B cell (primary cell): Measurements from ENCODE around the gene FAF1. TPM values are rescaled to one million over a fixed set of nuclear protein-coding genes. Genes with fewer than 3 reads are reported as not detected.

Source experiments
- ATAC-seq: fragments of 200-7000 bp; cut with Tn5 transposase; one replicate; pipeline ENCODE4 v1.10.0; 2021; ENCODE audit warnings: low read depth, mild to moderate bottlenecking, moderate number of reproducible peaks, moderate library complexity
- CTCF ChIA-PET: fragments of 350-600 bp; sonication (Branson Sonifier 250); formaldehyde crosslinking; loops from one replicate; lab custom pipeline; 2021; ENCODE audit warnings: antibody characterized with exemption, inconsistent platforms; lab: Charles Lee
- POLR2A ChIA-PET: fragments of 350-600 bp; sonication (Branson Sonifier 250); formaldehyde crosslinking; loops from one replicate; lab custom pipeline; 2021; ENCODE audit warnings: antibody characterized with exemption; lab: Charles Lee
- DNase-seq: peaks from one replicate; pipeline ENCODE4 v3.0.0; 2013
- H2AFZ ChIP-seq: 2 replicates; pipeline ENCODE4 v1.6.1; 2012; ENCODE audit warnings: mild to moderate bottlenecking, low read depth, low read length; ENCODE audit not compliant: insufficient read depth, poor library complexity, severe bottlenecking
- H3K27ac ChIP-seq, 2 donors: 1 replicate in 1 of 2; 2 replicates in 1 of 2; pipeline ENCODE4 v1.5.1; 2012 to 2013; ENCODE audit warnings: low read length in 2 of 2, mild to moderate bottlenecking in 2 of 2, moderate library complexity in 1 of 2
- H3K27me3 ChIP-seq, 4 experiments: fragments of 200-600 bp in 1 of 4; sonication (generic) in 1 of 4; replicated peaks in 1 of 4; 1 replicate in 2 of 4; 2 replicates in 2 of 4; pipeline versions ENCODE4 v1.6.1 to v1.7.0; 2013 to 2016; ENCODE audit warnings: low read length in 3 of 4, mild to moderate bottlenecking in 2 of 4, mixed read lengths in 1 of 4, moderate library complexity in 1 of 4; ENCODE audit not compliant: insufficient read depth in 4 of 4, control insufficient read depth in 3 of 4; ENCODE audit errors: control extremely low read depth in 1 of 4
- H3K36me3 ChIP-seq, 2 experiments: replicated peaks in 1 of 2; 1 replicate in 1 of 2; 2 replicates in 1 of 2; pipeline versions ENCODE4 v1.6.1 to v1.7.1; 2013; ENCODE audit warnings: low read length in 1 of 2; ENCODE audit not compliant: insufficient read depth in 2 of 2, control insufficient read depth in 1 of 2; ENCODE audit errors: control extremely low read depth in 1 of 2, extremely low read depth in 1 of 2
- H3K4me1 ChIP-seq, 2 donors: fragments of 200-600 bp in 1 of 2; sonication (generic) in 1 of 2; 1 replicate in 1 of 2; 2 replicates in 1 of 2; pipeline versions ENCODE4 v1.5.1 to v1.6.1; 2013 to 2017; ENCODE audit warnings: low read length in 2 of 2; ENCODE audit not compliant: control insufficient read depth in 2 of 2, insufficient read depth in 2 of 2
- H3K4me2 ChIP-seq: replicated peaks from 2 replicates; pipeline ENCODE3; 2012; ENCODE audit warnings: mild to moderate bottlenecking, low read depth, low read length; ENCODE audit not compliant: poor library complexity, severe bottlenecking
- H3K4me3 ChIP-seq, 5 experiments: fragments of 200-600 bp in 1 of 5; sonication (generic) in 1 of 5; 1 replicate in 3 of 5; 2 replicates in 2 of 5; pipeline versions ENCODE4 v1.5.1 to v1.7.0; 2011 to 2016; ENCODE audit warnings: low read length in 4 of 5, mild to moderate bottlenecking in 4 of 5, low read depth in 2 of 5, control low read depth in 1 of 5, moderate library complexity in 1 of 5; ENCODE audit not compliant: insufficient read depth in 1 of 5; ENCODE audit errors: control extremely low read depth in 1 of 5, extremely low read depth in 1 of 5
- H3K79me2 ChIP-seq: fragments of 200-600 bp; sonication (generic); one replicate; pipeline ENCODE4 v1.6.0; 2016; ENCODE audit warnings: low read length; ENCODE audit not compliant: control insufficient read depth, insufficient read depth
- H3K9ac ChIP-seq: fragments of 200-600 bp; sonication (generic); 2 replicates; pipeline ENCODE4 v1.6.1; 2017; ENCODE audit warnings: mild to moderate bottlenecking, low read length, moderate library complexity
- H3K9me3 ChIP-seq, 3 donors: one replicate each; pipeline versions ENCODE4 v1.6.1 to v1.7.1; 2013; ENCODE audit warnings: low read length in 2 of 3; ENCODE audit not compliant: control insufficient read depth in 2 of 3, insufficient read depth in 1 of 3; ENCODE audit errors: control extremely low read depth in 1 of 3
- H4K20me1 ChIP-seq: 2 replicates; pipeline ENCODE4 v1.6.0; 2012; ENCODE audit warnings: mild to moderate bottlenecking, low read length; ENCODE audit not compliant: insufficient read depth, control insufficient read depth, poor library complexity, severe bottlenecking
- H3K27ac Mint-ChIP-seq: one replicate; pipeline ENCODE4 v1.8.0; 2021; ENCODE audit warnings: mixed read lengths
- H3K27me3 Mint-ChIP-seq: one replicate; pipeline ENCODE4 v1.8.0; 2021; ENCODE audit warnings: mixed read lengths
- H3K4me1 Mint-ChIP-seq: one replicate; pipeline ENCODE4 v1.8.0; 2021; ENCODE audit warnings: mixed read lengths
- H3K4me3 Mint-ChIP-seq: one replicate; pipeline ENCODE4 v1.8.0; 2021; ENCODE audit warnings: mixed read lengths
- H3K9me3 Mint-ChIP-seq: one replicate; pipeline ENCODE4 v1.8.0; 2022; ENCODE audit warnings: mixed read lengths; ENCODE audit not compliant: insufficient read depth
- CTCF ChIP-seq: fragments of 200-600 bp; IDR thresholded peaks from one replicate; pipeline ENCODE4 v1.8.0; 2022; ENCODE audit warnings: antibody characterized with exemption, mild to moderate bottlenecking
- EZH2 ChIP-seq: IDR thresholded peaks from 2 replicates; pipeline ENCODE4 v1.6.1; 2012; ENCODE audit warnings: borderline replicate concordance, low read depth, mild to moderate bottlenecking, moderate library complexity, low read length; ENCODE audit not compliant: insufficient read depth, poor library complexity, severe bottlenecking
- WGBS: methylation state at CpG from one replicate; pipeline ENCODE4 v1.1.5; 2013; ENCODE audit warnings: missing lambda C conversion rate; ENCODE audit not compliant: insufficient coverage; 5-methylcytosine and 5-hydroxymethylcytosine counted together
- intact Hi-C: fragments of 100-400 bp; cut with micrococcal nuclease; formaldehyde crosslinking; loops from one replicate; pipeline ENCODE4 v1.10.0; 2022
- polyA plus RNA-seq: library from polyadenylated mRNA; depleted of rRNA; stranded (reverse); fragments of >200 nt; gene quantifications from 2 replicates; pipeline ENCODE4 v1.2.3, GENCODE V29; 2012
- total RNA-seq, 2 donors: library from RNA; stranded (reverse); fragments of 120-200 nt in 1 of 2; gene quantifications; 1 replicate in 1 of 2; 2 replicates in 1 of 2; pipeline versions ENCODE4 v1.2.3 to v1.2.4, GENCODE V29; 2013 to 2022

The FAF1 gene
- total and polyA plus RNA-seq, 2 donors (not counting 1 experiment from before 2014, with no cell fraction given), result 10.1 to 58.4 TPM

- H3K9me3 Mint-ChIP-seq, result no peaks in the 10 kb centered on the region
- H3K4me3 Mint-ChIP-seq, result peak overlapping the region; percentile 97
- H3K4me1 ChIP-seq, result peaks cover 23 to 26% of the 10 kb centered on the region in 2 donors
- peak overlapping the region; percentile 83 for H3K4me2 ChIP-seq
- intact Hi-C loops, result loop anchor here (1.0 to 10.0 kb wide), 7 partner anchors 8 to 1398 kb away; partner anchors contain the start of genes CC2D1B, EPS15, FAF1 and RNF11
- no peaks in the 10 kb centered on the region for H3K79me2 ChIP-seq
- H3K4me1 Mint-ChIP-seq, result peaks cover 24% of the 10 kb centered on the region
- peak; percentile 19 for ATAC-seq
- peak overlapping the region; percentile 80 for H3K9ac ChIP-seq
- POLR2A ChIA-PET, result interaction anchor here (1.5 kb wide), 2 partner anchors 8 to 9 kb away, joined by 5 to 7 read pairs; partner anchors contain the start of gene FAF1
- H3K9me3 ChIP-seq, result no peaks in the 10 kb centered on the region
- peak overlapping the region; percentile 93 for H3K27ac Mint-ChIP-seq
- H3K27me3 ChIP-seq, result peaks cover 0 to 34% (median 17%) of the 10 kb centered on the region in 4 experiments
- peaks cover 21% of the 10 kb centered on the region for H3K27me3 Mint-ChIP-seq
- H4K20me1 ChIP-seq, result no peaks in the 10 kb centered on the region
- H3K36me3 ChIP-seq, result no peaks in the 10 kb centered on the region
- peak; percentile 75 for DNase-seq
- CTCF ChIA-PET, result interaction anchor here (1.2 to 3.9 kb wide), 8 partner anchors 8 to 220 kb away, joined by 3 to 18 read pairs (median 12); partner anchors contain the start of gene FAF1
- WGBS, result under 1% methylated on average over 65 of the region's 65 CpGs
- H3K27ac ChIP-seq, result peak overlapping the region; percentile 33 to 83
- TF ChIP-seq EZH2 (no peak), CTCF (no peak)
- H2AFZ ChIP-seq, result peak overlapping the region; percentile 97
- H3K4me3 ChIP-seq, result peak overlapping the region; percentile 73 to 98 (median 87)
Measured at GRCh38 chr1:50968821-50969610, 8.9 kb upstream of the FAF1 start.
